ENCODE results near the gene SIM2.

Gene SIM2

GRCh38 chr21:36766511-36766910, 67.6 kb downstream of the SIM2 start:
- H3K4me3 ChIP-seq (ENCODE audit: low read depth, low read length) = no peak overlapping the region
- DNase-seq (ENCODE audit: low read depth, low spot score) = no peak
- TF ChIP-seq CTCF (IDR thresholded peaks at IDR 0.05; ENCODE audit: low read depth, low read length) = no peak
- in situ Hi-C loops (cut with HindIII; ENCODE audit: low sequenced_read_pairs) = no loop called here

GRCh38 chr21:36767096-36767495, 68.2 kb downstream of the SIM2 start:
- DNase-seq (ENCODE audit: low read depth, low spot score) = no peak
- TF ChIP-seq CTCF (IDR thresholded peaks at IDR 0.05; ENCODE audit: low read depth, low read length) = no peak
- in situ Hi-C loops (cut with HindIII; ENCODE audit: low sequenced_read_pairs) = no loop called here
- no peak overlapping the region for H3K4me3 ChIP-seq (ENCODE audit: low read depth, low read length)

- TF ChIP-seq CTCF (IDR thresholded peaks at IDR 0.05; ENCODE audit: low read depth, low read length) = no peak
- no peak for DNase-seq (ENCODE audit: low read depth, low spot score)
- in situ Hi-C loops (cut with HindIII; ENCODE audit: low sequenced_read_pairs) = no loop called here
- no peak overlapping the region for H3K4me3 ChIP-seq (ENCODE audit: low read depth, low read length)
These were observed 69.6 kb downstream of the SIM2 start for GRCh38 chr21:36768496-36768895.

GRCh38 chr21:36769051-36769839, 70.3 kb downstream of the SIM2 start:
- peak; percentile 66 for DNase-seq (ENCODE audit: low read depth, low spot score)
- no peak for TF ChIP-seq CTCF (IDR thresholded peaks at IDR 0.05; ENCODE audit: low read depth, low read length)
- H3K4me3 ChIP-seq (ENCODE audit: low read depth, low read length) = no peak overlapping the region
- in situ Hi-C loops (cut with HindIII; ENCODE audit: low sequenced_read_pairs) = no loop called here

GRCh38 chr21:36773117-36773516, 74.2 kb downstream of the SIM2 start:
- H3K4me3 ChIP-seq (ENCODE audit: low read depth, low read length) = no peak overlapping the region
- DNase-seq (ENCODE audit: low read depth, low spot score) = peak; percentile 86
- TF ChIP-seq CTCF (IDR thresholded peaks at IDR 0.05; ENCODE audit: low read depth, low read length) = no peak
- in situ Hi-C loops (cut with HindIII; ENCODE audit: low sequenced_read_pairs) = no loop called here

- no peak for DNase-seq (ENCODE audit: low read depth, low spot score)
- TF ChIP-seq CTCF (IDR thresholded peaks at IDR 0.05; ENCODE audit: low read depth, low read length) = no peak
- H3K4me3 ChIP-seq (ENCODE audit: low read depth, low read length) = no peak overlapping the region
- in situ Hi-C loops (cut with HindIII; ENCODE audit: low sequenced_read_pairs) = no loop called here
These were observed 75.1 kb downstream of the SIM2 start for GRCh38 chr21:36773995-36774394.
